CD4-positive, alpha-beta T cell (primary cell): ENCODE results near the gene POLR1E. TPM values are rescaled to one million over a fixed set of nuclear protein-coding genes. Genes with fewer than 3 reads are reported as not detected.
A peak's percentile ranks its signal among the peaks of the same experiment; 100 is the strongest.
"Not testable (repeated sequence)": the region's sequence is repeated elsewhere in the genome, so short reads cannot be mapped to it uniquely, and the experiment has no call there.

Source experiments
- ATAC-seq: fragments of 200-7000 bp; cut with Tn5 transposase; one replicate; pipeline ENCODE4 v1.10.0; 2022; ENCODE audit warnings: mild to moderate bottlenecking; ENCODE audit not compliant: poor library complexity
- CTCF ChIA-PET: fragments of 350-600 bp; sonication (Branson Sonifier 250); formaldehyde crosslinking; loops from one replicate; lab custom pipeline; 2021; ENCODE audit warnings: antibody characterized with exemption, inconsistent platforms; lab: Charles Lee
- POLR2A ChIA-PET: fragments of 350-600 bp; sonication (Branson Sonifier 250); formaldehyde crosslinking; loops from one replicate; lab custom pipeline; 2021; ENCODE audit warnings: antibody characterized with exemption, inconsistent platforms; lab: Charles Lee
- DNase-seq, 14 experiments: peaks; one replicate each; pipeline ENCODE4 v3.0.0-alpha.2; 2013 to 2020; ENCODE audit warnings: mixed read lengths in 2 of 14
- H3K27ac ChIP-seq, 2 donors: one replicate each; pipeline versions ENCODE4 v1.5.1 to v1.7.0; 2013; ENCODE audit warnings: low read length in 2 of 2, low read depth in 1 of 2, mild to moderate bottlenecking in 1 of 2
- H3K27me3 ChIP-seq, 2 experiments: 1 replicate in 1 of 2; 2 replicates in 1 of 2; pipeline versions ENCODE4 v1.6.1 to v1.7.0; 2013; ENCODE audit warnings: low read length in 2 of 2, control low read depth in 1 of 2, mild to moderate bottlenecking in 1 of 2, moderate library complexity in 1 of 2; ENCODE audit not compliant: insufficient read depth in 2 of 2, control insufficient read depth in 1 of 2
- H3K36me3 ChIP-seq: one replicate; pipeline ENCODE4 v1.6.1; 2013; ENCODE audit warnings: low read length, control low read depth; ENCODE audit not compliant: insufficient read depth
- H3K4me1 ChIP-seq: one replicate; pipeline ENCODE4 v1.6.1; 2013; ENCODE audit warnings: low read length, control low read depth; ENCODE audit not compliant: insufficient read depth
- H3K4me3 ChIP-seq: one replicate; pipeline ENCODE4 v1.5.1; 2013; ENCODE audit warnings: mild to moderate bottlenecking, low read length, moderate library complexity
- H3K9me3 ChIP-seq, 2 experiments: 1 replicate in 1 of 2; 2 replicates in 1 of 2; pipeline versions ENCODE4 v1.6.1 to v1.7.0; 2013; ENCODE audit warnings: low read length in 2 of 2, mild to moderate bottlenecking in 2 of 2, control low read depth in 1 of 2, moderate library complexity in 1 of 2; ENCODE audit not compliant: control insufficient read depth in 1 of 2, insufficient read depth in 1 of 2
- H3K27ac Mint-ChIP-seq: one replicate; pipeline ENCODE4 v1.8.0; 2020; ENCODE audit warnings: mixed read lengths
- H3K27me3 Mint-ChIP-seq: one replicate; pipeline ENCODE4 v1.8.0; 2021; ENCODE audit warnings: mixed read lengths
- H3K36me3 Mint-ChIP-seq: one replicate; pipeline ENCODE4 v1.8.0; 2021; ENCODE audit warnings: low read depth, mixed read lengths
- H3K4me1 Mint-ChIP-seq: one replicate; pipeline ENCODE4 v1.8.0; 2021; ENCODE audit warnings: low read depth, mixed read lengths
- H3K4me3 Mint-ChIP-seq: one replicate; pipeline ENCODE4 v1.8.0; 2020; ENCODE audit warnings: mild to moderate bottlenecking, mixed read lengths
- H3K9me3 Mint-ChIP-seq: one replicate; pipeline ENCODE4 v1.8.0; 2020; ENCODE audit warnings: mixed read lengths
- CTCF ChIP-seq: fragments of 200-600 bp; IDR thresholded peaks from one replicate; pipeline ENCODE4 v1.8.0; 2022; ENCODE audit warnings: antibody characterized with exemption, mild to moderate bottlenecking
- intact Hi-C, 2 experiments: fragments of 100-400 bp; cut with DNase I in 1 of 2; cut with micrococcal nuclease in 1 of 2; formaldehyde crosslinking; loops; one replicate each; pipeline versions ENCODE4 v1.15.1 to v1.9.0; 2023 to 2025; cut with DNase I, micrococcal nuclease
- total RNA-seq, 174 experiments: library from RNA in 2 of 174; stranded (reverse) in 2 of 174; gene quantifications; one replicate each; pipeline ENCODE4 v1.2.3 and lab custom pipeline; 2021 to 2026

Gene POLR1E
- total RNA-seq, 2 experiments from 2014 or later: 28.9 to 29.7 TPM

- Mint-ChIP-seq H3K36me3 (peaks cover 20% of the 10 kb centered on the region), H3K27me3 (no peaks in the 10 kb centered on the region), H3K9me3 (no peaks in the 10 kb centered on the region), H3K4me3 (no peak overlapping the region), H3K27ac (no peak overlapping the region), H3K4me1 (peaks cover 22% of the 10 kb centered on the region)
- Histone ChIP-seq H3K4me3 (no peak overlapping the region), H3K9me3 (no peaks in the 10 kb centered on the region), H3K27me3 (no peaks in the 10 kb centered on the region), H3K4me1 (peaks cover 25% of the 10 kb centered on the region), H3K36me3 (no peaks in the 10 kb centered on the region), H3K27ac (no peak overlapping the region)
- DNase-seq (no peak), ATAC-seq (no peak)
- intact Hi-C loops: loop anchor here (5.0 to 10.0 kb wide), 7 partner anchors 46 to 1071 kb away; partner anchors contain the start of genes GRHPR (in 1 of the 2), MELK (in 1 of the 2), TOMM5 (in 1 of the 2) and TRMT10B (in 1 of the 2)
- CTCF ChIA-PET: no interaction called here
- no peak for TF ChIP-seq CTCF
- POLR2A ChIA-PET: no interaction called here
These were observed 17.1 kb upstream of the POLR1E start for GRCh38 chr9:37468620-37469019.

GRCh38 chr9:37471942-37472684 lies 13.6 kb upstream of the POLR1E start:
- Histone ChIP-seq H3K4me1 (peaks cover 4% of the 10 kb centered on the region), H3K27ac (no peak overlapping the region), H3K4me3 (peak overlapping the region; percentile 35), H3K9me3 (no peaks in the 10 kb centered on the region), H3K27me3 (no peaks in the 10 kb centered on the region), H3K36me3 (no peaks in the 10 kb centered on the region)
- peak overlapping the region; percentile 43 for H3K4me3 Mint-ChIP-seq
- intact Hi-C loops: no loop called here
- ATAC-seq (no peak), DNase-seq (no peak)
- CTCF ChIA-PET: no interaction called here
- no peaks in the 10 kb centered on the region for H3K36me3 Mint-ChIP-seq
- H3K27me3 Mint-ChIP-seq: peaks cover 8% of the 10 kb centered on the region
- peaks cover 4% of the 10 kb centered on the region for H3K4me1 Mint-ChIP-seq
- TF ChIP-seq CTCF: no peak
- H3K9me3 Mint-ChIP-seq: no peaks in the 10 kb centered on the region
- POLR2A ChIA-PET: interaction anchor here (0.6 kb wide), 1 partner anchor 13 kb away, joined by 3 read pairs; the partner anchor contains the start of gene POLR1E
- H3K27ac Mint-ChIP-seq: no peak overlapping the region

GRCh38 chr9:37473982-37474381 lies 11.8 kb upstream of the POLR1E start:
- H3K4me3 ChIP-seq, POLR2A ChIA-PET, H3K36me3 ChIP-seq, H3K9me3 ChIP-seq, H3K36me3 Mint-ChIP-seq, intact Hi-C loops, CTCF ChIA-PET, H3K27ac ChIP-seq, H3K27me3 ChIP-seq, ATAC-seq, H3K4me1 Mint-ChIP-seq, H3K27ac Mint-ChIP-seq, DNase-seq, H3K4me1 ChIP-seq, H3K9me3 Mint-ChIP-seq, H3K4me3 Mint-ChIP-seq: not testable (repeated sequence)
- H3K27me3 Mint-ChIP-seq: peaks cover 26% of the 10 kb centered on the region
